Lower leg skin (tissue), 3 donors: Measurements from ENCODE around the gene PHLPP1.

Experiments used
- CTCF ChIP-seq, 3 donors: fragments of 450-650 bp; IDR thresholded peaks; one replicate each; pipeline ENCODE4 v1.5.1; 2016; ENCODE audit warnings: antibody characterized with exemption in 3 of 3, mild to moderate bottlenecking in 3 of 3, moderate library complexity in 2 of 3
- POLR2A ChIP-seq, 2 donors: fragments of 450-650 bp; IDR thresholded peaks; one replicate each; pipeline ENCODE4 v1.6.1; 2016 to 2017; ENCODE audit warnings: antibody characterized with exemption in 2 of 2, mild to moderate bottlenecking in 1 of 2, moderate library complexity in 1 of 2

DNA sequence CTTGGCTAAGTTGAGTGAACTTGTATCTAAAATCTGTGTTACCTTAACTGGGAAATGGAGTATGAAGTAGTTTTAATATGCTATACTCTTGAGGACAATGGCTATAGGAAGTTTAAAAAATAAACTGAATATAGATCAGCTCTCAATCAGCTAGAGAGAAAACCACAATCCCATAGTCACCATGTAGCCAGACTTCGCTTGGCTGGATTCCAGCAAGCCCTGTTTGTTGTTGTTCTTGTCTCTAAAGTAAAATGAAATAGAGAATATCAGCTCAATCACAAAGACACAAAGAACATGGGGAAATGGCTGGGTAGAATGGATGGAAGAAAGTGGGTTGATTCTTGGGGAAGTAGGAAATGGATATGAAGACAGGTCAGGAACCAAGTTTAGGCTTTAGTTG is 234.9 kb downstream of the PHLPP1 start:
- no peak for TF ChIP-seq CTCF (IDR thresholded peaks at IDR 0.05)
- no peak for TF ChIP-seq POLR2A (IDR thresholded peaks at IDR 0.05)
